Hepatocyte (in vitro differentiated cells): ENCODE data around the gene PARP8. TPM values are rescaled to one million over a fixed set of nuclear protein-coding genes. Genes with fewer than 3 reads are reported as not detected.

Source experiments
- DNase-seq: peaks from one replicate; pipeline ENCODE4 v3.0.0-alpha.2; 2016; ENCODE audit warnings: low spot score
- H2AFZ ChIP-seq: fragments of 200-600 bp; sonication (generic); 2 replicates; pipeline ENCODE4 v1.6.0; 2016; ENCODE audit warnings: antibody characterized with exemption, mild to moderate bottlenecking
- H3K27ac ChIP-seq: fragments of 200-600 bp; sonication (generic); 2 replicates; pipeline ENCODE4 v1.5.1; 2016; ENCODE audit warnings: mild to moderate bottlenecking
- H3K27me3 ChIP-seq: fragments of 200-600 bp; sonication (generic); 2 replicates; pipeline ENCODE4 v1.6.1; 2016
- H3K36me3 ChIP-seq: fragments of 200-600 bp; sonication (generic); replicated peaks from 2 replicates; pipeline ENCODE4 v1.5.1; 2016; ENCODE audit warnings: low read depth; ENCODE audit not compliant: insufficient read depth
- H3K4me1 ChIP-seq: fragments of 200-600 bp; sonication (generic); 2 replicates; pipeline ENCODE4 v1.5.1; 2016; ENCODE audit warnings: mild to moderate bottlenecking, moderate library complexity; ENCODE audit not compliant: insufficient read depth
- H3K4me2 ChIP-seq: fragments of 200-600 bp; sonication (generic); 2 replicates; pipeline ENCODE4 v1.6.0; 2016
- H3K4me3 ChIP-seq: fragments of 200-600 bp; sonication (generic); 2 replicates; pipeline ENCODE4 v1.5.1; 2016; ENCODE audit warnings: mild to moderate bottlenecking
- H3K79me2 ChIP-seq: fragments of 200-600 bp; sonication (generic); 2 replicates; pipeline ENCODE4 v1.6.0; 2017; ENCODE audit warnings: mild to moderate bottlenecking
- H3K9me2 ChIP-seq: fragments of 200-600 bp; sonication (generic); replicated peaks from 2 replicates; pipeline ENCODE4 v1.6.0; 2017; ENCODE audit warnings: mild to moderate bottlenecking; ENCODE audit not compliant: insufficient read depth
- H3K9me3 ChIP-seq: fragments of 200-600 bp; sonication (generic); 2 replicates; pipeline ENCODE4 v1.5.1; 2016; ENCODE audit warnings: low read depth, mild to moderate bottlenecking
- H4K20me1 ChIP-seq: fragments of 200-600 bp; sonication (generic); 2 replicates; pipeline ENCODE4 v1.6.0; 2016; ENCODE audit warnings: mild to moderate bottlenecking; ENCODE audit not compliant: insufficient read depth, poor library complexity, severe bottlenecking
- EZH2 ChIP-seq: fragments of 200-600 bp; sonication (generic); IDR thresholded peaks from 2 replicates; pipeline ENCODE4 v1.6.1; 2016; ENCODE audit warnings: antibody characterized with exemption, mild to moderate bottlenecking, borderline replicate concordance
- WGBS: methylation state at CpG from one replicate; pipeline ENCODE4 v1.1.6; 2016; ENCODE audit warnings: low lambda C conversion rate; ENCODE audit errors: missing lambda C conversion rate; 5-methylcytosine and 5-hydroxymethylcytosine counted together
- polyA plus RNA-seq: library from polyadenylated mRNA; unstranded; fragments of >200 nt; fragmentation: Nextera tagmentation; extraction: Ambion mirVana; gene quantifications from 2 replicates; pipeline ENCODE4 v1.2.1, GENCODE V29; 2016
- total RNA-seq: library from RNA; depleted of rRNA; stranded (reverse); fragments of >200 nt; gene quantifications from 2 replicates; pipeline ENCODE4 v1.2.3, GENCODE V29; 2014

Gene PARP8
- total and polyA plus RNA-seq, 2 experiments from 2014 or later, result 11.9 to 18.0 TPM

GRCh38 chr5:50889790-50890189, 223.4 kb downstream of the PARP8 start:
- Histone ChIP-seq H3K36me3 (no peaks in the 10 kb centered on the region), H3K9me3 (no peaks in the 10 kb centered on the region), H3K4me2 (no peak overlapping the region), H3K27ac (no peak overlapping the region), H3K27me3 (no peaks in the 10 kb centered on the region), H3K9me2 (no peaks in the 10 kb centered on the region), H2AFZ (no peak overlapping the region), H4K20me1 (no peaks in the 10 kb centered on the region), H3K79me2 (no peaks in the 10 kb centered on the region), H3K4me1 (no peaks in the 10 kb centered on the region), H3K4me3 (no peak overlapping the region)
- DNase-seq, result no peak
- TF ChIP-seq EZH2, result no peak
- WGBS, result 54% methylated on average over 2 of the region's 2 CpGs

Other genes starting within 250 kb of the PARP8 start
- 9.8 and 11.0 TPM in 2 replicates for gene EMB, start 225.3 kb upstream of the PARP8 start, total RNA-seq
- gene EMB, start 225.3 kb upstream of the PARP8 start, polyA plus RNA-seq, result 6.3 and 8.0 TPM in 2 replicates